Endothelial cell of umbilical vein (primary cell): ENCODE measurements around the gene ZBTB21. TPM values are rescaled to one million over a fixed set of nuclear protein-coding genes. Genes with fewer than 3 reads are reported as not detected.

Experiments
- BruUV-seq: library from RNA; stranded (reverse); fragments of 400-500 nt; replicated peaks from 2 replicates; lab custom pipeline; 2021; lab: Mats Ljungman, UMichigan
- CTCF ChIA-PET: fragments of 300-600, 350-600 bp; sonication (Branson Sonifier 250); formaldehyde crosslinking; loops from one replicate; lab custom pipeline; 2021; ENCODE audit warnings: antibody characterized with exemption, inconsistent platforms; lab: Charles Lee
- POLR2A ChIA-PET: fragments of 300-600, 350-600 bp; sonication (Branson Sonifier 250); formaldehyde crosslinking; loops from one replicate; lab custom pipeline; 2021; ENCODE audit warnings: antibody characterized with exemption, inconsistent platforms; lab: Charles Lee
- DNase-seq: peaks from one replicate; pipeline ENCODE4 v3.0.0-alpha.2; 2011; ENCODE audit warnings: low read depth, low spot score
- FAIRE-seq: peaks from 2 replicates; lab custom pipeline; 2011; peaks lifted over from hg19 to GRCh38; lab: Jason Lieb, UNC
- H2AFZ ChIP-seq: 2 replicates; pipeline ENCODE4 v1.6.0; 2012; ENCODE audit warnings: low read depth, low read length, control low read depth, inconsistent platforms
- H3K27ac ChIP-seq: 2 replicates; pipeline ENCODE4 v1.5.1; 2011; ENCODE audit warnings: low read depth, mild to moderate bottlenecking, control low read depth, low read length, moderate library complexity; ENCODE audit not compliant: insufficient read depth
- H3K27me3 ChIP-seq, 2 experiments: 2 replicates each; pipeline versions ENCODE4 v1.6.0 to v1.6.1; 2011; ENCODE audit warnings: low read length in 2 of 2, mixed read lengths in 1 of 2; ENCODE audit not compliant: control insufficient read depth in 2 of 2, insufficient read depth in 2 of 2
- H3K36me3 ChIP-seq, 2 experiments: 2 replicates in 1 of 2; 3 replicates in 1 of 2; pipeline ENCODE4 v1.5.1; 2011; ENCODE audit warnings: low read length in 2 of 2, mild to moderate bottlenecking in 1 of 2, moderate library complexity in 1 of 2; ENCODE audit not compliant: control insufficient read depth in 2 of 2, insufficient read depth in 2 of 2; ENCODE audit errors: extremely low read depth in 1 of 2
- H3K4me1 ChIP-seq: 3 replicates; pipeline ENCODE4 v1.5.1; 2011; ENCODE audit warnings: mild to moderate bottlenecking, low read length; ENCODE audit not compliant: control insufficient read depth, insufficient read depth; ENCODE audit errors: extremely low read depth
- H3K4me2 ChIP-seq: 2 replicates; pipeline ENCODE4 v1.6.1; 2011; ENCODE audit warnings: low read length, control low read depth, mixed read lengths; ENCODE audit not compliant: insufficient read depth
- H3K4me3 ChIP-seq, 3 experiments: fragments of 200-600 bp in 1 of 3; sonication (generic), shearing (Covaris generic) in 1 of 3; replicated peaks in 1 of 3; 2 replicates each; pipeline ENCODE4 v1.5.1; 2011 to 2016; ENCODE audit warnings: control low read depth in 3 of 3, low read length in 3 of 3, mild to moderate bottlenecking in 2 of 3, inconsistent platforms in 1 of 3, low read depth in 1 of 3, moderate library complexity in 1 of 3; ENCODE audit not compliant: insufficient read depth in 1 of 3
- H3K79me2 ChIP-seq: 2 replicates; pipeline ENCODE4 v1.6.0; 2012; ENCODE audit warnings: low read length, inconsistent platforms; ENCODE audit not compliant: control insufficient read depth, insufficient read depth
- H3K9ac ChIP-seq: replicated peaks from 2 replicates; pipeline ENCODE3; 2011; ENCODE audit warnings: low read length, control low read depth; ENCODE audit not compliant: insufficient read depth; ENCODE audit errors: extremely low read depth
- H3K9me1 ChIP-seq: replicated peaks from 3 replicates; pipeline ENCODE4 v1.6.0; 2011; ENCODE audit warnings: mild to moderate bottlenecking, low read length; ENCODE audit not compliant: control insufficient read depth, insufficient read depth; ENCODE audit errors: extremely low read depth
- H3K9me3 ChIP-seq: replicated peaks from 2 replicates; pipeline ENCODE4 v1.5.1; 2012; ENCODE audit warnings: low read length, inconsistent platforms; ENCODE audit not compliant: control insufficient read depth, insufficient read depth
- H4K20me1 ChIP-seq: replicated peaks from 2 replicates; pipeline ENCODE3; 2011; ENCODE audit warnings: mild to moderate bottlenecking, low read length; ENCODE audit not compliant: control insufficient read depth, insufficient read depth; ENCODE audit errors: extremely low read depth
- CTCF ChIP-seq, 2 donors: IDR thresholded peaks; 1 replicate in 1 of 2; 2 replicates in 1 of 2; pipeline ENCODE4 v1.5.1; 2011; ENCODE audit warnings: low read length in 2 of 2, mild to moderate bottlenecking in 2 of 2, moderate library complexity in 2 of 2, control low read depth in 1 of 2, inconsistent platforms in 1 of 2, low read depth in 1 of 2; ENCODE audit not compliant: insufficient read depth in 1 of 2; ENCODE audit errors: extremely low read depth in 1 of 2
- EZH2 ChIP-seq: IDR thresholded peaks from 2 replicates; pipeline ENCODE4 v1.6.1; 2012; ENCODE audit warnings: borderline replicate concordance, low read depth, mild to moderate bottlenecking, moderate library complexity, low read length, inconsistent platforms; ENCODE audit not compliant: severe bottlenecking
- FOS ChIP-seq: IDR thresholded peaks from 2 replicates; pipeline ENCODE4 v1.6.1; 2011; ENCODE audit warnings: mild to moderate bottlenecking, low read length, moderate library complexity, borderline replicate concordance; ENCODE audit not compliant: insufficient read depth
- GATA2 ChIP-seq: IDR thresholded peaks from 2 replicates; pipeline ENCODE4 v1.7.0; 2011; ENCODE audit warnings: low read depth, mild to moderate bottlenecking, moderate library complexity, mixed read lengths, low read length; ENCODE audit not compliant: insufficient read length, insufficient read depth
- JUN ChIP-seq: IDR thresholded peaks from 2 replicates; pipeline ENCODE4 v1.6.1; 2011; ENCODE audit warnings: borderline replicate concordance, low read depth; ENCODE audit not compliant: insufficient read length, insufficient read depth
- MAX ChIP-seq: IDR thresholded peaks from 2 replicates; pipeline ENCODE4 v1.6.1; 2011; ENCODE audit not compliant: insufficient read depth, insufficient read length
- MYC ChIP-seq: IDR thresholded peaks from one replicate; pipeline ENCODE4 v1.6.1; 2011; ENCODE audit warnings: mild to moderate bottlenecking, low read depth, low read length
- POLR2A ChIP-seq: IDR thresholded peaks from 2 replicates; pipeline ENCODE4 v1.6.1; 2012; ENCODE audit warnings: low read depth, mild to moderate bottlenecking, control low read depth, low read length
- POLR2AphosphoS5 ChIP-seq: IDR thresholded peaks from 2 replicates; pipeline ENCODE4 v1.6.1; 2012; ENCODE audit warnings: low read depth, mild to moderate bottlenecking, control low read depth, low read length, moderate library complexity; ENCODE audit not compliant: insufficient read depth
- dilution Hi-C: fragments of 300-500 bp; cut with MboI; formaldehyde crosslinking; loops from one replicate; pipeline ENCODE4 v1.15.0; 2019; ENCODE audit warnings: low sequenced_read_pairs; ENCODE audit not compliant: extremely low pct_ligation_motif_present
- intact Hi-C: fragments of 100-400 bp; cut with micrococcal nuclease; formaldehyde crosslinking; loops from one replicate; pipeline ENCODE4 v1.10.0; 2022
- polyA plus RNA-seq, 4 experiments: library from polyadenylated mRNA; depleted of rRNA in 3 of 4; stranded (reverse) in 3 of 4; unstranded in 1 of 4; fragments of >200 nt; gene quantifications; 2 replicates each; pipeline versions ENCODE4 v1.2.1 to v1.2.3, GENCODE V29; 2011 to 2012; ENCODE audit warnings: missing spikeins in 1 of 4
- total RNA-seq: library from RNA; stranded (reverse); gene quantifications from 2 replicates; pipeline ENCODE4 v1.2.3, GENCODE V29; 2021

The ZBTB21 gene
- total and polyA plus RNA-seq, 2 donors (not counting 3 experiments of a cell fraction or from before 2014, with no cell fraction given): 2.8 to 12.4 TPM

- H3K4me3 ChIP-seq: no peak overlapping the region
- H3K9me1 ChIP-seq: no peaks in the 10 kb centered on the region
- FAIRE-seq: no peak
- no peaks in the 10 kb centered on the region for H3K9me3 ChIP-seq
- no peaks in the 10 kb centered on the region for H3K36me3 ChIP-seq
- H3K27me3 ChIP-seq: peaks cover 0 to 2% of the 10 kb centered on the region in 2 experiments
- H3K4me1 ChIP-seq: peaks cover 5% of the 10 kb centered on the region
- ChIA-PET POLR2A (no interaction called here), CTCF (interaction anchor here (1.2 kb wide), 3 partner anchors 53 to 221 kb away, joined by 3 to 4 read pairs (median 3); no protein-coding TSS in a partner anchor)
- H3K79me2 ChIP-seq: no peaks in the 10 kb centered on the region
- no peak overlapping the region for H3K4me2 ChIP-seq
- no peak overlapping the region for H3K27ac ChIP-seq
- TF ChIP-seq GATA2: no peak
- no peak for TF ChIP-seq CTCF (IDR thresholded peaks at IDR 0.05; ENCODE audit: extremely low read depth in 1 of 2, insufficient read depth in 1 of 2, low read depth in 1 of 2, low read length in 2 of 2)
- no peak for TF ChIP-seq FOS
- no peak for TF ChIP-seq MAX
- TF ChIP-seq EZH2: no peak
- TF ChIP-seq POLR2A: no peak
- no peak for TF ChIP-seq MYC
- no peak for TF ChIP-seq JUN
- no peak for TF ChIP-seq POLR2AphosphoS5
- dilution Hi-C loops (no loop called here), intact Hi-C loops (no loop called here)
- no peak for DNase-seq
- H3K9ac ChIP-seq: no peak overlapping the region
- BruUV-seq: no TSS peak
- H2AFZ ChIP-seq: no peak overlapping the region
- no peaks in the 10 kb centered on the region for H4K20me1 ChIP-seq
Observed at GRCh38 chr21:42037516-42037915, 27.4 kb upstream of the ZBTB21 start.
